ENCODE results near the gene UBQLN3.

DNA sequence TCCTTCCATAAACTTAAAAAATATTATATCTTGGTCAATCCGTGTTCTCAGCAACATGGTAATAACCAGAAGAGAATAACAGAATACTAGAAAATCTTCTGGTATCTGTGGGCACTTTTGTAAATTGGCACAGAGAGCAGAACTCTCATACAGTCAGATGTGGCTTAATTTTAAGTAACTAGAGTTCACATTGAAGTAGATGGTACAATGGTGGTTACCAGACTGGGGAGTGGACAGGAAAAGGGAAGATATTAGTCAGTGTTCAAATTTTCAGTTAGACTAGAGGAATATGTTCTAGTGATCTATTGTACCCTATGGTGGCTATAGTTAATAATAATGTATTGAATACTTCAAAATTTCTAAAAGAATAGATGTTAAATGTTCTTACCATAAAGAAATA lies 31.7 kb upstream of the UBQLN3 start:
- TF ChIP-seq GATA3 (IDR thresholded peaks at IDR 0.05; ENCODE audit: low read depth, low read length) (no peak), GATA2 (IDR thresholded peaks at IDR 0.05; ENCODE audit: low read depth, low read length) (no peak)

Data from SH-SY5Y (cell line).